ENCODE measurements around the gene DCAF4.

DNA sequence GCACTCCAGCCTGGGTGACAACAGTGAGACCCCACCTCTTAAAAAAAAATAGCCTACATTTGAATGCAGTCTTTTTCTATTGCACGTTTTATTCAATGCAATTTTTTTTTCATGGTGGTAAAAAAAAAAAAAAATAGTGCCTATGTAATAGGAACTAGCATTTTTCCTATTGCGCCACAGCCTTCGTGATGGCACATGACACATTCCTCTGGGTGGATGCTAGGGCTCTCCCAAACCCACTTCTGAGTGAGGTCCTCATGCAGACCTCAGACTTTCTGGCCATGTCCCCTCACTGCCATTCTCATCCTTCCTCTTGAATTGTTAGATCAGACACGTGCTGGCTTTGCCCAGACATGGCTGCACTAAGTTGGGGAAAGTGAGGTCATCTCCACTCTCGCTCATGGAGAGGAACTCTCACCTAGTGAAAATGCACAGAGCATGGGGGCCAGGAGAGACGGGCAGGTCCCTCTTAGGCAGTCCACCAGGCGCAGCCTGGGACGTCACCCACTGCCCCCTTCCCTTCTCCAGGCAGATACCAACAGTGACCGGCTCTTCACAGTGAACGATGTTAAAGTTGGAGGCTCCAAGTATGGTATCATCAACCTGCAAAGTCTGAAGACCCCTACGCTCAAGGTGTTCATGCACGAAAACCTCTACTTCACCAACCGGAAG is 19.2 kb downstream of the DCAF4 start:
- TF ChIP-seq, protein P1, sequence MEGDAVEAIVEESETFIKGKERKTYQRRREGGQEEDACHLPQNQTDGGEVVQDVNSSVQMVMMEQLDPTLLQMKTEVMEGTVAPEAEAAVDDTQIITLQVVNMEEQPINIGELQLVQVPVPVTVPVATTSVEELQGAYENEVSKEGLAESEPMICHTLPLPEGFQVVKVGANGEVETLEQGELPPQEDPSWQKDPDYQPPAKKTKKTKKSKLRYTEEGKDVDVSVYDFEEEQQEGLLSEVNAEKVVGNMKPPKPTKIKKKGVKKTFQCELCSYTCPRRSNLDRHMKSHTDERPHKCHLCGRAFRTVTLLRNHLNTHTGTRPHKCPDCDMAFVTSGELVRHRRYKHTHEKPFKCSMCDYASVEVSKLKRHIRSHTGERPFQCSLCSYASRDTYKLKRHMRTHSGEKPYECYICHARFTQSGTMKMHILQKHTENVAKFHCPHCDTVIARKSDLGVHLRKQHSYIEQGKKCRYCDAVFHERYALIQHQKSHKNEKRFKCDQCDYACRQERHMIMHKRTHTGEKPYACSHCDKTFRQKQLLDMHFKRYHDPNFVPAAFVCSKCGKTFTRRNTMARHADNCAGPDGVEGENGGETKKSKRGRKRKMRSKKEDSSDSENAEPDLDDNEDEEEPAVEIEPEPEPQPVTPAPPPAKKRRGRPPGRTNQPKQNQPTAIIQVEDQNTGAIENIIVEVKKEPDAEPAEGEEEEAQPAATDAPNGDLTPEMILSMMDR (IDR thresholded peaks at IDR 0.05) = no peak
- no peak for TF ChIP-seq POLR2A (IDR thresholded peaks at IDR 0.05)

All from thyroid gland (tissue), 4 donors.